Smooth muscle cell (in vitro differentiated cells): ENCODE measurements around the gene NID1. TPM values are rescaled to one million over a fixed set of nuclear protein-coding genes. Genes with fewer than 3 reads are reported as not detected.

Experiments used
- DNase-seq: peaks from one replicate; lab custom pipeline; 2025; ENCODE audit not compliant: unreplicated experiment; lab: John Stamatoyannopoulos, UW
- H2AFZ ChIP-seq: fragments of 200-600 bp; sonication (generic); 2 replicates; pipeline ENCODE4 v1.6.0; 2016; ENCODE audit warnings: antibody characterized with exemption, low read depth, mild to moderate bottlenecking
- H3F3A ChIP-seq: fragments of 200-600 bp; sonication (generic); 2 replicates; pipeline ENCODE4 v1.6.0; 2017; ENCODE audit warnings: antibody characterized with exemption, low read depth
- H3K27ac ChIP-seq: fragments of 200-600 bp; sonication (generic); 2 replicates; pipeline ENCODE4 v1.5.1; 2016; ENCODE audit warnings: low read depth, mild to moderate bottlenecking
- H3K27me3 ChIP-seq: fragments of 200-600 bp; sonication (generic); 2 replicates; pipeline ENCODE4 v1.6.1; 2016; ENCODE audit warnings: low read depth, mild to moderate bottlenecking
- H3K36me3 ChIP-seq: fragments of 200-600 bp; sonication (generic); 2 replicates; pipeline ENCODE4 v1.5.1; 2016; ENCODE audit warnings: low read depth
- H3K4me1 ChIP-seq: fragments of 200-600 bp; sonication (generic); 2 replicates; pipeline ENCODE4 v1.5.1; 2016; ENCODE audit warnings: low read depth
- H3K4me2 ChIP-seq: fragments of 200-600 bp; sonication (generic); 2 replicates; pipeline ENCODE4 v1.6.0; 2016; ENCODE audit warnings: mild to moderate bottlenecking
- H3K4me3 ChIP-seq: fragments of 200-600 bp; sonication (generic); 2 replicates; pipeline ENCODE4 v1.5.1; 2016; ENCODE audit warnings: mild to moderate bottlenecking
- H3K79me2 ChIP-seq: fragments of 200-600 bp; sonication (generic); 2 replicates; pipeline ENCODE4 v1.6.0; 2016; ENCODE audit warnings: low read depth, mild to moderate bottlenecking
- H3K9ac ChIP-seq: fragments of 200-600 bp; sonication (generic); 2 replicates; pipeline ENCODE4 v1.6.0; 2016; ENCODE audit warnings: low read depth
- H3K9me3 ChIP-seq: fragments of 200-600 bp; sonication (generic); replicated peaks from 2 replicates; pipeline ENCODE4 v1.5.1; 2016; ENCODE audit warnings: low read depth
- H4K20me1 ChIP-seq: fragments of 200-600 bp; sonication (generic); 2 replicates; pipeline ENCODE4 v1.6.0; 2016; ENCODE audit warnings: low read depth
- CTCF ChIP-seq: fragments of 200-600 bp; sonication (generic); IDR thresholded peaks from 2 replicates; pipeline ENCODE4 v1.5.1; 2017; ENCODE audit warnings: borderline replicate concordance, mild to moderate bottlenecking, antibody characterized with exemption; ENCODE audit not compliant: insufficient read depth, poor library complexity, severe bottlenecking
- WGBS: methylation state at CpG from one replicate; pipeline ENCODE4 v1.1.7; 2016; ENCODE audit warnings: low lambda C conversion rate; 5-methylcytosine and 5-hydroxymethylcytosine counted together
- polyA plus RNA-seq: library from polyadenylated mRNA; unstranded; fragments of >200 nt; fragmentation: Nextera tagmentation; extraction: Ambion mirVana; gene quantifications from 2 replicates; pipeline ENCODE4 v1.2.1, GENCODE V29; 2016
- total RNA-seq: library from RNA; depleted of rRNA; stranded (reverse); fragments of >200 nt; gene quantifications from 2 replicates; pipeline ENCODE4 v1.2.3, GENCODE V29; 2014

NID1 gene
- total and polyA plus RNA-seq, 2 experiments from 2014 or later, result 52.9 to 74.1 TPM

GRCh38 chr1:236052232-236052993 is 12.5 kb downstream of the NID1 start:
- no peak overlapping the region for H2AFZ ChIP-seq
- H3K27me3 ChIP-seq, result no peaks in the 10 kb centered on the region
- H3K4me3 ChIP-seq, result no peak overlapping the region
- H3K4me1 ChIP-seq, result peaks cover 12% of the 10 kb centered on the region
- H4K20me1 ChIP-seq, result peaks cover 28% of the 10 kb centered on the region
- 90% methylated on average over 12 of the region's 12 CpGs for WGBS
- no peak overlapping the region for H3K27ac ChIP-seq
- no peak overlapping the region for H3K4me2 ChIP-seq
- H3K36me3 ChIP-seq, result no peaks in the 10 kb centered on the region
- H3K9ac ChIP-seq, result no peak overlapping the region
- no peak for TF ChIP-seq CTCF
- DNase-seq, result no peak
- H3K9me3 ChIP-seq, result no peaks in the 10 kb centered on the region
- H3K79me2 ChIP-seq, result peaks cover 25% of the 10 kb centered on the region
- no peaks in the 10 kb centered on the region for H3F3A ChIP-seq

- H3K4me1 ChIP-seq, result peaks cover 11% of the 10 kb centered on the region
- H3K4me2 ChIP-seq, result peak overlapping the region; percentile 11
Measured at GRCh38 chr1:236051242-236051791, 13.6 kb downstream of the NID1 start.

GRCh38 chr1:236045771-236046170 is 19.1 kb downstream of the NID1 start:
- H3K4me3 ChIP-seq, result no peak overlapping the region
- H3K9me3 ChIP-seq, result no peaks in the 10 kb centered on the region
- H3K9ac ChIP-seq, result no peak overlapping the region
- peaks cover 6% of the 10 kb centered on the region for H4K20me1 ChIP-seq
- no peak for TF ChIP-seq CTCF
- no peak overlapping the region for H3K4me2 ChIP-seq
- no peak for DNase-seq
- 96% methylated on average over 5 of the region's 5 CpGs for WGBS
- no peaks in the 10 kb centered on the region for H3K27me3 ChIP-seq
- H3K36me3 ChIP-seq, result no peaks in the 10 kb centered on the region
- no peaks in the 10 kb centered on the region for H3F3A ChIP-seq
- no peak overlapping the region for H2AFZ ChIP-seq
- no peaks in the 10 kb centered on the region for H3K79me2 ChIP-seq
- H3K27ac ChIP-seq, result no peak overlapping the region
- H3K4me1 ChIP-seq, result no peaks in the 10 kb centered on the region

More at GRCh38 chr1:236051242-236051791, 13.6 kb downstream of the NID1 start:
- no peak overlapping the region for H3K4me3 ChIP-seq
- no peak overlapping the region for H3K9ac ChIP-seq
- no peaks in the 10 kb centered on the region for H3F3A ChIP-seq
- no peak for DNase-seq
- peaks cover 17% of the 10 kb centered on the region for H3K79me2 ChIP-seq
- H3K9me3 ChIP-seq, result no peaks in the 10 kb centered on the region
- no peaks in the 10 kb centered on the region for H3K36me3 ChIP-seq
- TF ChIP-seq CTCF, result no peak
- no peaks in the 10 kb centered on the region for H3K27me3 ChIP-seq
- no peak overlapping the region for H3K27ac ChIP-seq
- H2AFZ ChIP-seq, result no peak overlapping the region
- 21% methylated on average over 9 of the region's 9 CpGs for WGBS
- H4K20me1 ChIP-seq, result peaks cover 23% of the 10 kb centered on the region
